Activated naive CD4-positive, alpha-beta T cell treated with anti-CD3 and anti-CD28 coated beads, Interleukin-2, amount 50 U/mL, for 24 hours (primary cell): Measurements from ENCODE around the gene A3GALT2.
"Not testable (repeated sequence)": the region's sequence is repeated elsewhere in the genome, so short reads cannot be mapped to it uniquely, and the experiment has no call there.

Experiments
- H3K27ac Mint-ChIP-seq: one replicate; pipeline ENCODE4 v1.8.0; 2021; ENCODE audit warnings: mild to moderate bottlenecking, mixed read lengths
- H3K27me3 Mint-ChIP-seq: one replicate; pipeline ENCODE4 v1.8.0; 2021; ENCODE audit warnings: mixed read lengths
- H3K36me3 Mint-ChIP-seq: one replicate; pipeline ENCODE4 v1.8.0; 2021; ENCODE audit warnings: mixed read lengths
- H3K4me1 Mint-ChIP-seq: one replicate; pipeline ENCODE4 v1.8.0; 2021; ENCODE audit warnings: mixed read lengths
- H3K4me3 Mint-ChIP-seq: one replicate; pipeline ENCODE4 v1.8.0; 2021; ENCODE audit warnings: mild to moderate bottlenecking, mixed read lengths
- H3K9me3 Mint-ChIP-seq: one replicate; pipeline ENCODE4 v1.8.0; 2021; ENCODE audit warnings: mixed read lengths

The A3GALT2 gene

GRCh38 chr1:33316601-33317000, 4.3 kb downstream of the A3GALT2 start:
- Mint-ChIP-seq H3K27ac (no peak overlapping the region), H3K27me3 (no peaks in the 10 kb centered on the region), H3K9me3 (no peaks in the 10 kb centered on the region), H3K4me3 (no peak overlapping the region), H3K4me1 (peaks cover 8% of the 10 kb centered on the region), H3K36me3 (no peaks in the 10 kb centered on the region)

DNA sequence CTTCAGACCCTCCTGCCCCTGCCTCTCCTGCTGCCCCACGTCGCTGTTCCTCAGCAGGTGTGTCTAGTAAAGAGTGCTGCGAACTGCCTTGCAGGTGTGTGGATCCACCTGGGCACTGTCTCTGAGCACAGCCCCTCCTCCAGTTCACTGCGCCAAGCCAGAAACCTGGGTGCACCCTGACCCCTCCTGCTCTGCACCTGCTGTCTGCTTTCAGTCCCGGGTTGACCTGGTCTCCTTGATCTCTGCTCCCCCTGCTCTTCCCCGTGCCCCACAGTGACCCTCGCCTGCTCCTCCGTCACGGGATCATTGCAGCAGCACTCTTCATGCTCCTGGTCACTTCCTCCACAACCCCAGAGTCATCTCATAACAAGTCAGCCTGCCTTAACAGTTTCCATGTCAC, 6.5 kb downstream of the A3GALT2 start:
- Mint-ChIP-seq H3K9me3 (no peaks in the 10 kb centered on the region), H3K27me3 (no peaks in the 10 kb centered on the region), H3K36me3 (no peaks in the 10 kb centered on the region), H3K4me1 (peaks cover 8% of the 10 kb centered on the region), H3K4me3 (no peak overlapping the region), H3K27ac (no peak overlapping the region)

DNA sequence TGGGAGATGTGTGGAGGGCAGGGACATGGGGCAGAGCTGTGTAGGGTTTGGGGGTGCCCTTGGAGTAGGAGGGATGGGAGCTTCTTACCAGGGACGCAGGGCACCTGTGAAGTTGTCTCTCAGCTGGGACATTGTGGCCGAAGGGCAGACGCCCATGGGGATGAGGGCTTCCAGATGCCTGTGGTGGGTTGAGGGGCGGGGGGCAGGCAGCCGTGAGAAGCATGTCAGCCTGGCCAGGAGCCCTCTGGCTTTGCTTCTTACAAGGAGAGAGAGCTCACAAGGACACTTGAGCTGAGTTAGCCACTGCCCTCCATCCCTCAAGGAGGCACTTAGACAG, 8.5 kb downstream of the A3GALT2 start:
- H3K36me3 Mint-ChIP-seq, result no peaks in the 10 kb centered on the region

DNA sequence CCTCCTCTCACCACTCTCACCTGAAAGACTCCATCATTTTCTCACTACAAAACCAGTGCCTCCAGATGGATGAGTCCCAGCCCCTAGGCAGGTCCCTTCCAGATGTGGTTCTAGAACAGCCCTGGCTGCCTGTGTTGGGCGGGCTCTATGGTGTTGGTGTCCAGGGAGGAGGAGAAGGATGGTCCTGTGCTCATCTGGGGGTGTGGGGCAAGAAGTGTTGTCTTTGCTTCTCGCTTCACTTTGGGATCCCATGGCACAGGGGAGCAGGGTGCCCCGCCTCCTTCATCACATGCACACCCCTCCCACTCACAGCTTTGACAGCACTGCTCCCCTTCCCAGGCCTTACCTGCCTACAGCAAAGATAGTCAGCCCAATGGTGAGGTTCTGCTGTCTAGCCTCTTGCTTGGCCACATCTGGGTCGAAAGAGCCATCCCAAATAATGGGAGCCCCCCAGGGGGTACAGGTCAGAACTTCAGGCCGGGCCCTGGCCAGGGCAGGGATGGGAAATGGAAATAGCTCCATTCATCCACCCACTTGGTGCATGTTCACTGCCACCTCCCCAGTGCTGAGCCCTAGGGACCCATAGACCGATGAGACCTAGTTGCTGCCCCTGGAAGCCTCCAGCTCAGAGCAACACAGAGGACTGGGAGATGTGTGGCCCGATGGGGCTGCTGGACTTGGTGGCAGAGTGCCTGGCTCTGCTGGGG, 9.0 kb downstream of the A3GALT2 start:
- peaks cover 8% of the 10 kb centered on the region for H3K4me1 Mint-ChIP-seq
- no peak overlapping the region for H3K4me3 Mint-ChIP-seq
- peaks cover 3% of the 10 kb centered on the region for H3K27me3 Mint-ChIP-seq
- H3K27ac Mint-ChIP-seq, result no peak overlapping the region
- H3K36me3 Mint-ChIP-seq, result no peaks in the 10 kb centered on the region
- H3K9me3 Mint-ChIP-seq, result no peaks in the 10 kb centered on the region

More for the DNA sequence above, 8.5 kb downstream of the A3GALT2 start:
- Mint-ChIP-seq H3K27me3 (peaks cover 3% of the 10 kb centered on the region), H3K9me3 (no peaks in the 10 kb centered on the region), H3K27ac (no peak overlapping the region), H3K4me1 (peaks cover 8% of the 10 kb centered on the region), H3K4me3 (no peak overlapping the region)

DNA sequence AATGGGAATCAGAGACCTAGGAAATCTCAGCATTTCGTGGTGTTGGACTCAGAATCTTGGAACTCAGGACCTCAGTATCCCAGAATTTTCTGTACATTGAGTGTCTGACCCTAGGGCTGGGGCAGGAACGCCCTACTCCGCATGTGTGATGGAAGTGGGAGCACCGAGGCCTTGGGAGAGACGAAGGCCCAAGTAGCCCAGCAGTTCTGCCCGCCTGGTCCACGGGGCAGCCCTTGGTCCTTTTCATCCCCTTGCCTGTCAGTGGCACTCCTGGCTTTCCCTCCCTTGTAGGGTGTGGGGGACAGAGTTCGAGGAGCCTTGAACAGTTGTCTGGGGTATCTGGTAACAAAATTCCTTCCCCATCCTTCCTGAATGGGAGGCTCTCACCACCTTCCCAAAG, 10.2 kb downstream of the A3GALT2 start:
- H3K9me3 Mint-ChIP-seq, result no peaks in the 10 kb centered on the region
- H3K27me3 Mint-ChIP-seq, result peaks cover 7% of the 10 kb centered on the region
- H3K4me1 Mint-ChIP-seq, result peaks cover 4% of the 10 kb centered on the region
- H3K36me3 Mint-ChIP-seq, result no peaks in the 10 kb centered on the region
- H3K4me3 Mint-ChIP-seq, result no peak overlapping the region
- H3K27ac Mint-ChIP-seq, result no peak overlapping the region

- not testable (repeated sequence) for H3K4me1 Mint-ChIP-seq, H3K9me3 Mint-ChIP-seq, H3K4me3 Mint-ChIP-seq, H3K27me3 Mint-ChIP-seq, H3K36me3 Mint-ChIP-seq, H3K27ac Mint-ChIP-seq
Measured at GRCh38 chr1:33309351-33309750, 11.5 kb downstream of the A3GALT2 start.

GRCh38 chr1:33307494-33307864, 13.4 kb downstream of the A3GALT2 start:
- Mint-ChIP-seq H3K4me3 (no peak overlapping the region), H3K36me3 (no peaks in the 10 kb centered on the region), H3K27me3 (peaks cover 8% of the 10 kb centered on the region), H3K4me1 (peaks cover 9% of the 10 kb centered on the region), H3K27ac (no peak overlapping the region), H3K9me3 (no peaks in the 10 kb centered on the region)

GRCh38 chr1:33306653-33307493, 14.0 kb downstream of the A3GALT2 start:
- Mint-ChIP-seq H3K27ac (no peak overlapping the region), H3K4me1 (peaks cover 15% of the 10 kb centered on the region), H3K9me3 (no peaks in the 10 kb centered on the region), H3K36me3 (no peaks in the 10 kb centered on the region), H3K27me3 (peaks cover 8% of the 10 kb centered on the region), H3K4me3 (no peak overlapping the region)

- Mint-ChIP-seq H3K36me3 (no peaks in the 10 kb centered on the region), H3K9me3 (no peaks in the 10 kb centered on the region), H3K4me1 (peaks cover 20% of the 10 kb centered on the region), H3K27ac (no peak overlapping the region), H3K27me3 (peaks cover 8% of the 10 kb centered on the region), H3K4me3 (no peak overlapping the region)
Measured at GRCh38 chr1:33305816-33306652, 14.9 kb downstream of the A3GALT2 start.

DNA sequence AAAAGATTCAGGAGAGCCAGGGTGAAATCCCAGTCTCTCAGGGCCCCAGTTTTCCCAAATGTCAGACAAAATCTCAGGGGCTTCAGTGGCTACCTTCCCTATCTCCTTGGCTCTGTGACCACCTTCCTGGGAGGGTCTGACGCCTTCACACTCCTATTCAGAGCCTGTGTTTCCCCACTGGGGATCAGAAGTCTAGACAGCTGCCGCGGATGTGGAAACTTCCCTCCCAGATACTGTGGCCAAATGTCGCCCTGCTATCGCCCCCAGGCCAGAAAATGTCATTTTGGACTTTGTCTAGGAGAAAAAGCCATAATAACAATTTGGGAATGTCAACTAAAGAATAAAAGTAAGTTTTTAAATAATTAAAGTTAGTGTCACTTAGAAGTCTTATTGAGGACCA, 15.9 kb downstream of the A3GALT2 start:
- peaks cover 8% of the 10 kb centered on the region for H3K27me3 Mint-ChIP-seq
- H3K36me3 Mint-ChIP-seq, result no peaks in the 10 kb centered on the region
- no peak overlapping the region for H3K4me3 Mint-ChIP-seq

DNA sequence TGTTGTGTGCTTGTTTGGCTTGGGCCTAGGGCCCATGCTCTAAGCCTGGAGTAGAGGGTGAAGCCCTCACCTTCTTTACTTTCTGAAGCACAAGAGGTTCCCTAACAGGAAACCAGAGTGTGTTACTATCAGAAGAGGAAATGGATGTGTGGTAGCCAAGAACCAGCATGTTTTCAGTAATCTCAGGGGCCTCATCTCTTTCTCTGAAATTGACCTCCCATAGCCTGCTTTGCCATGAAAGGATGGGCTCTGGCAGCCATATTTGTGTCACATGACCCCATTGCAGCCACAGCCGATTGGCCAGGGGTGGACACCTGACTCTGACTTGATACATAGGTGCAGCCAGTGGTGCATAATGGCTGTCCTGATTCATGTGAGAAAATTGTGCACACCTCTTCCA, 18.6 kb downstream of the A3GALT2 start:
- Mint-ChIP-seq H3K27me3 (peaks cover 5% of the 10 kb centered on the region), H3K27ac (peak overlapping the region; percentile 52), H3K4me1 (peaks cover 27% of the 10 kb centered on the region), H3K4me3 (no peak overlapping the region), H3K9me3 (no peaks in the 10 kb centered on the region), H3K36me3 (no peaks in the 10 kb centered on the region)

More for the DNA sequence above, 15.9 kb downstream of the A3GALT2 start:
- H3K9me3 Mint-ChIP-seq, result no peaks in the 10 kb centered on the region
- no peak overlapping the region for H3K27ac Mint-ChIP-seq
- H3K4me1 Mint-ChIP-seq, result peaks cover 20% of the 10 kb centered on the region

DNA sequence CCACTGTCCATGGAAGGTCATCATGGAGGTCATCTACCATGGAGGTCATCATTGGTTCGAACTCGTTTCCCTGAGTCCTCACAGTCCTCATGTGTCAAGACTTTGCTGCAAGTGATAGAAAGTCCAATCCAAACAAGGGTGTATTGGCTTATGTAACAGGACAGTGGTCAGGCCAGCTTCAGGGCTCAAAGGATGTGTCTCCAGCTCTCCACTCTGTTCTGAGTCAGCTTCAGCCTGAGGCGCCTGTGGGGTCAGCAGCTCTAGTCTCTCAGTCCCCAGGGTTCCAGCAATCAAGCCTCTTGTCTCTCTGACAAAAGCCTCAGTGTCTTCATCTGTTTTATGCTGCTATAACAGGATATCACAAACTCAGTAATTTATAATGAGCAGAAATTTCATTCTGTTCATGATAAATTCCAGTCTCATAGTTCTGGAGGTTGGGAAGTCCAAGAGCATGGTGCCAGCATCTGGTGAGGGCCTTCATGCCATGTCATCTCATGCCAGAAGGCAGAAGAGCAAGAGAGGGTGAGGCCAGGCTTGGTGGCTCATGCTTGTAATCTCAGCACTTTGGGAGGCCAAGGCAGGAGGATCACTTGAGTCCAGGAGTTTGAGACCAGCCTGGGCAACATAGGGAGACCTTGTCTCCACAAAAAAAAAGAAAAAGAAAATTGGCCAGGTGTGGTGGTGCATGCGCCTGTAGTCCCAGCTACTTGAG, 19.5 kb downstream of the A3GALT2 start:
- H3K4me1 Mint-ChIP-seq, result peaks cover 27% of the 10 kb centered on the region
- H3K36me3 Mint-ChIP-seq, result peaks cover 1% of the 10 kb centered on the region
- H3K9me3 Mint-ChIP-seq, result no peaks in the 10 kb centered on the region
- H3K27ac Mint-ChIP-seq, result peak overlapping the region; percentile 55
- H3K27me3 Mint-ChIP-seq, result peaks cover 5% of the 10 kb centered on the region
- no peak overlapping the region for H3K4me3 Mint-ChIP-seq

- H3K4me1 Mint-ChIP-seq, result peaks cover 27% of the 10 kb centered on the region
- no peaks in the 10 kb centered on the region for H3K9me3 Mint-ChIP-seq
- H3K36me3 Mint-ChIP-seq, result peaks cover 1% of the 10 kb centered on the region
- H3K27ac Mint-ChIP-seq, result no peak overlapping the region
- H3K4me3 Mint-ChIP-seq, result no peak overlapping the region
- H3K27me3 Mint-ChIP-seq, result peaks cover under 1% of the 10 kb centered on the region
Measured at GRCh38 chr1:33300673-33301072, 20.2 kb downstream of the A3GALT2 start.

GRCh38 chr1:33299461-33300155, 21.3 kb downstream of the A3GALT2 start:
- Mint-ChIP-seq H3K4me3 (no peak overlapping the region), H3K27ac (no peak overlapping the region), H3K4me1 (peaks cover 27% of the 10 kb centered on the region), H3K9me3 (no peaks in the 10 kb centered on the region), H3K36me3 (peaks cover 1% of the 10 kb centered on the region), H3K27me3 (no peaks in the 10 kb centered on the region)
